ENCODE results near the gene TH.

The TH gene

DNA sequence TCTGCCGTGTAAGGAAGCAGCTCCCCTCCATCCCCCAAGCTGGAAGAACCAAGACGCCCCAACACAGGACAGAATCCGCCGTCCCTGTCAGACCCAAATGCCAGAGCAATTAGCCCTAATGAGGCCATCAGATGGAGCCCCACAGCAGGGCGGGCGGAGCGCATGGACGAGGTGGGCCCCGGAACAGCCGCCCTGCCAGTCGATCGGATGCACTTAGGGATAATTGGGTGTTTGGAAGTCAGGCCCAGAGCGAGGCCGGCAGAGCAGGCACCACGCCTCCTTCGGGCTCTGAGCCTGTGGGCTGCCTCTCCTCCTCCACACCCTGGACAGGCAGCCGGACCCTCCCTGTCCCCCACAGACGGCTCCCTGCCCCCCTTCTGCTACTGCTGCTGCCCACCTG is 5.5 kb upstream of the TH start:
- DNase-seq: no peak

DNA sequence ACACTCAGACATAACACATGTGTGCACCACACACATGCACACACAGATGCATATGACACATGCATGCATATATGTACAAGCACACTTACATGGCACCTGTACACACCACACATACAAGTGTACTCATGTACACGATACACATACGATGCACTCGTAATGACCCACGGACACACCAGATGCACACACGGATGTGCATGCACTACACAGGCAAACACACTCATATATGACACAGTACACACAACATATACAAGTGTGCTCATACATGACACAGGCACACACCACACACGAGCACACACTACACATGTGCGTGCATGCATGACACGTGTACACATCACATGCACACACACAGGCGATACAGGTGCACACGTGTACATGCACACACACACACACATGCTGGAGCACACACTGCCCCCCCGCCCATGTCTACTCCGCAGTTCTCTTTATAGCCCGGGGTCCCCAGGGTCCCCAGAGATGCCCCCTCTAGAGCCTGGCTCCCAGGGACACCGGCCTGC is 4.8 kb upstream of the TH start:
- no peak for DNase-seq

DNA sequence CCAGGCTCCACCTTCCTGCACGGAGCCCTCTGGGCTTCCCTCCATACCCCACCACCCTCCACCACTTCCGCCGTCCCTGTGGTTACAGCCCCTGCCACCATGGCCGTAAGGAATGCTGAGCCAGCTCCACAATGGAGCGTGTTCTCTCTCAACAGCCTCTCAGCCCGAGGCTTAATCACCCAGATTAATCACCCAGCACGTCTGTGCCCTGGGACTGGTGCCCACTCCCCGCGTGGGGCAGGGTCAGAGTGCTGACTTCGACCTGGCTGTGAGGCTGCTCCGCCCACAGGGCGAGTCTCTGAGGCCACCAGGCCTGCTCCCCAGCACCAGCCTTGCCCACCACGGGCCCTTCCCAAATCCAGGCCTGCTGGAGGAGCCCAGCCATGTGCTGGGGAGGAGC is 4.0 kb upstream of the TH start:
- no peak for DNase-seq

DNA sequence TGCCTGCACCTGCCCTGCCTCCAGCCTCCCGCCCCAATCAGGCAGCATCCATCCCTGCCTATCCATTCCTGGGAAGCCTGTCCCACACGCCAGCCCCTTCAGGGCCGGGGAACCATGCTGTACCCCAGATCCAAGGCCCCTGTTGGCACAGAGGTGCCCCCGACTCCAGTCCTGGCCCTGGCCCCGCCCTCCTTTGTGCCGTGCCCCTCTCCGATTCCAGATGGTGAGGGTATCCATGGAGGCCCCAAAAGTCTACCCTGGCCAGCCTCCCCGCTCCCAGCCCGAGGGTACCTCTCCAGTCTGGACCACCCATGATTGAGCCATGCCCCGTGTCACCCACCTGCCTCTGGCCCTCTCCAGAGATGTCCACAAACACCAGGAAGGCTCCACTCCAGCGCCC is 2.7 kb upstream of the TH start:
- no peak for DNase-seq

DNA sequence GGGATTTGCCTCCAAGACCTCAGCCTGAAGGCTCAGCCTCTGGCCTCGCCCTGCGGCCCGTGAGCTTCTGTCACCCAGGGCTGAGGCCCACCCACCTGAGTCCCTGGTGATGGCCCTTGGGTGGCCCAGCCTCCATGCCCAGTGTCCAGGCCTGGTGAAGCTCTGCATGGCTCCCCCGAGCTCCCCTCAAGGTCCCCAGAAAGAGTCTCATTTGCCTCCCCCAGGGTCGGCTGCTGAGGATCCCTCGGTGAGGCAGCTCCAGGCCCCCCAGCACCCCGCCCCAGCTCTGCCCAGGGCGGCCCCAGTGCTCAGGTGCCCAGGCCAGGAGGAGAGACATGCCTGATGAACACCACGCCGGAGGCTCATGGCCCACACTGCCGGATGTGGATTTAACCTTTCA is 2.1 kb upstream of the TH start:
- no peak for DNase-seq

DNA sequence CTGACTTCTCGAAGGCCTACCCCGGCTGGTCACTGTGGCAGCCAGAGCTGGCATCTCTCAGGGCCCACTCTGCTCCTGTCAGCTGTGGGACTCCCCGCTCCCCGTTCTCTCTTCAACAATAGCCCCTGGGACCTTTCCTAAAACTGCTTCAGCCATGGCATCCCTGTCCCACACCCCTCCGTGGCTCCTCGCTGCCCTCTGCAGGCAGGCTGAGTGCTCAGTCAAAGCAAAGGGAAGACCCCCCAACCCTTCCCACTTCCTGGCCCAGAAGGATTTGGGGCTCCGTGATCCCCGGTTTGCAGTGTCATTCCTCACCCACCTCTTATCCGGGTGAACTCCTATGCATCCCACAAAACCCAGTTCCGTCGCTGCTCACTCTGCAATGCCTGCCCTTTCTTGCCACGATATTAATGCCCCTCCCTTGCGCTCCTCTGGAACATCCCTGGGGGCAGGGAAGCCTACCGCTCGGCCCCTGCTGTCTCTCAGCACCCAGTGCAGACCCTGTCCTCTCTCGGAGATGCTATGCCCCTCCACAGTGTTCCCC is 1.6 kb upstream of the TH start:
- DNase-seq: no peak

DNA sequence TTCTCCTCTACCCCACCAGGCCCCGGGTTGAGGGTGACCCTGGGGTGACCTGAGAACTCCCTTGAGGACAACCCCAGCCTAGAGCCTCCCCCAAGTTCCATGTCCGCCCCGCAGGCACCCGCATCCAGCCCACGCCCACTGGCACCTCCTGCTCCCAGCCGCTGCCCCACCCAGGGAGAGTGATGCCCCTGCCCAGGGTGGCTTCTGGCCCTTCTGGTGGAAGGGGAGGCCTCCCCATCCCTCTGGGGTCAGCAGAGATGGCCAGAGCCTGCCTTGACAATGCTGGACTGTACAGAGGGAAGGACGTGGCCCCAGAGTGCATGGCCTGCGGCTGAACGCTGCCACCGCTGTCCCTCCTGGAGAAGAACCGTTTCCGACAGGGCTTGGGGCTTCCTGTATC is 1.1 kb upstream of the TH start:
- no peak for DNase-seq

DNA sequence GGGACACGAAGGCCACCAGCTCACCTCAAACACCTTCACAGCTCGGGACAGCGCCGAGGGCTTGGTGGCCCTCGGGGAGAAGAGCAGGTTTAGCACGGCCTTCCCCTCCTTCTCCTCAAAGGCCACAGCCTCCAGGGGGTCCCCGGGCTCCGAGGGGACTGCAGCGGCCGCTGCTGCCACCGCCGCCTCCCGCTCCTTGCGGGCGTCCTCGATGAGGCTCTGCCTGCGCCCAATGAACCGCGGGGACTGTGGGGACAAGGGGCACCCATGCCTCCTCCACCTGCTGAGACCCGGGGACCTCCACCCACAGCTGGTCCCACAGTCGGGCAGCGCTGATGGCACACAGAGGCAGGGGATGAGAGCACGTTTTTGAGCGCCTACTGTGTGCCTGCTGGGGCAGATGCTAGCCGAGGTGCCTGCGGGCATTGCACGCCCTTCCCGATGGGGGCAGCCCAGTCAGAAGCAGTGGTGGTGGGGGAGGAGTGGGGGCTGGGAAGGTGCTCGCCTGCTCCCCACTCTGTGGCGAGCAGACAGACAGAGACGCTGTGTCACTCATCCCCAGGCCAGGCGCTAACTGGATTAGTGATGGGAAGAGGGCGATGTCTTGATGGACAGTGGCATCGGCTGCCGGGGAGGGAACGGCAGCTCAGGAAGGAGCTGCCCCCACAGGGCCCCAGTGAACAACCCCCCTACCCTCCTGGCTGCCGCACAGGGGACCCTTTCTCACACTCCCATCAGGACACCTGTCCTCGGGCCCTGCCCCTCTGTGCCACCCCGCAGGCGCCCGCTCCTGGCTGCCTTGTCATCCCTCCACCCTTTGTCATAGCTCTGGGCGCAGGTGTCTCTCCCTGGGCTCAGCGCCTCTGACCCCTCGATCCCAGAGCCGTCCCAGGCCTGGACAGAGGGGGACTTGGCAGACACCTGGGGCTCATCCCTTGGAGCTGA is 1.7 kb downstream of the TH start:
- DNase-seq: no peak

DNA sequence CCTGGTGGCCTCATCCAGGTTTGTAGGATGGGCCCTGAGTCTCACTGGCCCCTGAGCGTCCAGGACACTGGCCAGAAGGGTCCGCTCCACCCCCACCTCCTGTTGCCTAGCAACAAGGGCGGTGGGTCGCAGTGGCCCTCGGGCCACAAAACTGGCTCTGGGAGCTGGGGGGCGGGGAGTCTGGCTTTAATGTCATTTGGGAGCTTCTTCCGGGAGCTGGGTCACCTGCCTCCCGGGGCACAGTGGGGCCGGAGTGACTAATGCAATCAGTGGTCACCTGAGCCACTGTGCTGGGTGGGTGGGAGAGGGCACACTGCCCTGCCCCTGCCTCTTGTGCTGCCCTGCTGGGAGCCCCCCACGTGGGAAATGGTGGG is 2.6 kb downstream of the TH start:
- DNase-seq: no peak

DNA sequence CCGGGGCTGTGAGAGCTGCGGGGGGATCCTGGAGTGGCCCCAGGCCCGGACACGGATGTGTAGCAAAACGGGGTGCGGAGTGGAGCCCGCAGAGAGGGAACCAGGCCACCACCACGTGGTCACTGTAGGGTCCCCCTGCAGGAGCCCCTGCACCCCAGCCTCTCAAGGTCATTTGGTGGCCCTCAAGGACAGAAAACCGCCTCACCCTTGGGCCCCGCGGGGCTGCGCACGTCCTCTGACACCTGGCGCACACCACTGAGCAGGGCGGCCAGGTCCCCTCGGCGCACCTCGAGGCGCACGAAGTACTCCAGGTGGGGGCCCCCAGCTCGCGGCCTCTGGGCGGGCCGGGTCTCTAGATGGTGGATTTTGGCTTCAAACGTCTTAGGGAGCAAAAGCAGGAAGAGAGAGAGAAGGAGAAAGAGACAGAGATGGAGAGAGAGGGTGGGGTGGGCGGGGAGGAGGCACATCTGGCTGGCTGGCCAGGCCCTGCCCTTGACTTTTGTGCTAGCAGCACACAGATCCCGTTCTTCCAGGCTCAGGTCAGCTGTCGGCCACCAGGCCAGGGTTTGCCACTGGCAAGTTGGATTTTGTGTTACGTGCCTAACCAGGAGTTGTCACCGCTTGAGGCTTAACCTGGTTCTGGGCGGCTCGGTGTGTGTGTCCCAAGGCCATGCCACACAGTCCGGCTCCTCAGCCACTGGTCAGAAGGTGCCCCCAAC is 3.2 kb downstream of the TH start:
- DNase-seq: no peak

DNA sequence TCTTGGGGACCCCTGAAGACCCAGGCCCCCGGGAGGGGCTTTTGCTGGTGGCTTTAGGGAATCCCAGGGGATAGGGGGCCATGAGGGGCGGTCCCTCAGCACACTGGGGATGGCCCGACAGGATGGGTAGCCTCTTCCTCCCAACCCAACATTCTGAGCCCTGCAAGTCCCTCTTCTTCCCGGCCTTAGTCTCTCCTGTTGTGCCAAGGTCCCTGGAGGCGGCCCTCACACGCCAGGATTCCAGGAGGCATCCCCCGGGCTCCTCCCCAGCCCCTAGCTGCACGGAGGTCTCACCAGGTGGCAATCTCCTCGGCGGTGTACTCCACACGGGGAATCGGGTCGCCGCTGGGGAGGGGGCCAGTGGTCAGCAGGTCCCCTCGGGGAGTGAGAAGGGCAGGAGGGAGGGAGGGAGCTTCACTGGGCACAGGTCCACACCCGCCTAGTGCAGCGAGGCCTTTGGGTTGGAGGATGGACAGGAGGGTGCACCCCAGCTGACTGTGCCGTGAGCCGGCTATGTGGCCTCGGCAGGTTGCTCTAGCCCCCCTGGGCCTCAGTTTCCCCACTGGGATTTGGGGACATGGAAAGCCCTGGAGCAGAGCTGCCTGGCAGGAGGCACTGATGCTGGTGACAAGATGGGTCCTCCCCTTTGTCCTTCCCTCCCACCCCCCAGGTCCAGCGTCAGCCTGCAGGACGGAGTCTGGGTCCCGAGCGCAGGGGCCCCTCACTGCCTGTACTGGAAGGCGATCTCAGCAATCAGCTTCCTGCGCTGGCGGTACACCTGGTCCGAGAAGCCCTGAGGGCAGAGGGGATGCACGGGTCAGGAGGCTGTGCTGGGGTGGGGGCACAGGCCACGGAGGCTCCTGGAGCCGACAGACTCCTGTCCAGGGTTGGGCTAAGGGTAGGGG is 4.2 kb downstream of the TH start:
- no peak for DNase-seq

DNA sequence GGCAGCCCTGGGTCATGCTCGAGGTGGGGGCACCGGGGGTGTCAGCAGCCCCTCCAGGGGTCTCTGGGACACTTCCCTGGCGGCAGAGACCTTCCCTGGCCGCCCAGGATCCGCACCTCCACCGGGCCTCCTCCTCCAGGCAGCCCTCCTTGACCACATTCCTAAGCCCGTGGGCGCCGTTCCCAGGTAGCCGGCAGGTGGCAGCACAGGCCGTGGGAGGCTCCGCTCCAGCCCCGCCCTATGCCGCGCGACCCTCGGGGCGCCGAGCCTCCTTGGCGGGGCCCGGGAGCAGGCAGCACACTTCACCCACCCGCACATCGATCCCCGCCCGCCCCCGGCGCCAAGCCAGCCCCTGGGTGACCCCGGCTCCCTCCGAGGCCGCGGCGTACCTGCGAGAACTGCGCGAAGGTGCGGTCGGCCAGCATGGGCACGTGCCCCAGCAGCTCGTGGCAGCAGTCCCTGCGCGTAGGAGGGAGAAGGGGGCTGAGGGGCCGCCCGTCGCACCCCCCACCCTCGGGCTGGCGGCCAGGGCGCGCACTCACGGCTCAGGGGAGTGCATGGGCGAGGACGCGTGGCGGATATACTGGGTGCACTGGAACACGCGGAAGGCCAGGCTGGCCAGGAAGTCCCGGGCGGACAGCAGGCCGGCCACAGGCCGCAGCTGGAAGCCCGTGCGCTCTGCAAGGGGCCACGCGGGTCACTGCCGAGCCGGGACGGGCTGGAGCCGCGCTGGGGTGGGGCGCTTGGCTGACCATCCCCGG is 5.3 kb downstream of the TH start:
- peak in 3 of 5 experiments; percentile 14 to 27 (median 22) for DNase-seq

DNA sequence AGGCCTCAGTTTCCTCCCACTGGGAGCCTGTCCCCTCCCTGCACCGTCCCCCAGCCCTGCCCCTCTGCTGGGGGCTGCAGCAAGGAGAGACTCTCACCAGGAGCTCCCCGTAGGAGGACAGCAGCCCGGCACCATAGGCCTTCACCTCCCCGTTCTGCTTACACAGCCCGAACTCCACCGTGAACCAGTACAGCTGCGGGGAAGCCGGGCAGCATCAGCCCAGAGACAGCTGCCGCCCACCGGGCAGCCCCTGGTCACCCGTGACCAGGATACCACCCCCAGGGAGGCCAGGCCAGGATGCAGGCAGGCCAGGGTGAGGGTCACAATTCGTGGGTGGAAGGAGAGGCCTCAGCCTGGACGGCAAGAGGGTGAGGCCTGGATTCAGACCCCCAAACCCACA is 6.0 kb downstream of the TH start:
- no peak for DNase-seq

DNA sequence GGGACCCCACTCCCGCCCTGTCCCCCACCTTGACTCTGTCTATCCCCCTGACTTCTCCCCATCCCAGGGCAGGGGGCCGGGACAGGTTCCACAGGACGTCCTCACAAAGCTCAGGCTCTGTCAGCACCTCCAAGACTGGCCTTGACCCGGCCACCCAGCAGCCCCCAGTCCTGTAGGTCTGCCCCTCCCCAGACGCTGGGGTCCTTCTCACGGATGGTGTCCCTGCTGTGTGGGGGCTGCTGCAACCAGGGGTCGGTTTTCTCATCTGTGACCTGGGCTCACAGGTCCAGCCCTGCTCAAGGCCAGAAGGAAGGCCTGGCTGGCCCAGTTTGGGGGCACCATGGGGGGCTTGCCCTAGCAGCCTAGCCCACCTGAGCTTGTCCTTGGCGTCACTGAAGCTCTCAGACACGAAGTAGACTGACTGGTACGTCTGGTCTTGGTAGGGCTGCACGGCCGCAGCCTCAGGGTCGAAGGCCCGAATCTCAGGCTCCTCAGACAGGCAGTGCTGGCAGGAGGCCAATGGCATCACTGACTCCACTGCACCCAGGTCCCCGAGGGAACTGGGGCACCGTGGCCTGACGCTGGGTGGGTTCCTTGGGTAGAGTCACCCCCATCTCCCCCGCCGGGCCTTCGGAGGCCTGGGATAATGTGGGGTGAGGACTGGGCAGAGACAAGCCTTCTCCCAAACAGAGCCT is 6.6 kb downstream of the TH start:
- DNase-seq: no peak

DNA sequence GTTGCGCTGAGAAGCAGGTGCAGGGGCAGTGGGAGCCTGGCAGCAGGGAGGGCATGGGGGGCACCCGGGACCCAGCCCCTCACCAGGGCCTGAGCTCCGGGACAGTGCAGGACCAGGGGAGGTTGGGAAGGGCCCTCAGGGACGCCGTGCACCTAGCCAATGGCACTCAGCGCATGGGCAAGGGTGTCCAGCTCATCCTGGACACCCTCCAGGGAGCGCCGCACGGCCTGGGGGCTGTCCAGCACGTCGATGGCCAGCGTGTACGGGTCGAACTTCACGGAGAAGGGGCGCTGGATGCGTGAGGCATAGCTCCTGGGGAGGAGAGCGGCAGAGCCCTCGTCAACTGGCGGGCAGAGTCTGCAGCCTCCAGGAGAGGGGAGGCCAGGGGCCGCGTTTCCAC is 7.5 kb downstream of the TH start:
- DNase-seq: no peak

DNA sequence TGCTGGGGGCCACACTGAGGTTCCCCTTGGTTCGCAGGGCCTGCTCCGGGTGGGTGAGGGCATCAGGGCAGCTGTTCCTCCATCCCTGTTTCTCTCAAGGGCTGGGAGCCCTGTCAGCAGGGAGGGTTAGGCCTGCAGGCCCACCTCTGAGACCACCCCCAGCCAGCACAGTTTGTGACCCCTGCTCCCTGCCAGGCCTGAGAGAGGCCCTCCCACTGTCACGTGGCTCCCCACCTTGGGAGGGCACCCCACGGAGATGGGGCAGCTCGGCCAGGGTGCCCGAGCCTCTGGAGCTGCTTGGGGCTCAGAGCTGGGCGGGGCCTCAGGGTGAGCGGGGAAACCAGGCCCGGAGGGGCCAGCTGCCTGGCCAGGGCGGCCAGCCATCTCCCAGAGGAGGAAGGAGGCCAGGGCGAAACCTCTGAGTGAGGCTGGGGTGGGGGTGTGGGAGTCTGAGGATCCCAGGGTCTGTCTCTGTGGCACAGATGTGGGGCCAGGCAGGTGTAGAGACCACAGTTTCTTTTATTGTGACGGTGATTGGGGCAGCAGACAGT is 8.1 kb downstream of the TH start:
- DNase-seq: no peak

DNA sequence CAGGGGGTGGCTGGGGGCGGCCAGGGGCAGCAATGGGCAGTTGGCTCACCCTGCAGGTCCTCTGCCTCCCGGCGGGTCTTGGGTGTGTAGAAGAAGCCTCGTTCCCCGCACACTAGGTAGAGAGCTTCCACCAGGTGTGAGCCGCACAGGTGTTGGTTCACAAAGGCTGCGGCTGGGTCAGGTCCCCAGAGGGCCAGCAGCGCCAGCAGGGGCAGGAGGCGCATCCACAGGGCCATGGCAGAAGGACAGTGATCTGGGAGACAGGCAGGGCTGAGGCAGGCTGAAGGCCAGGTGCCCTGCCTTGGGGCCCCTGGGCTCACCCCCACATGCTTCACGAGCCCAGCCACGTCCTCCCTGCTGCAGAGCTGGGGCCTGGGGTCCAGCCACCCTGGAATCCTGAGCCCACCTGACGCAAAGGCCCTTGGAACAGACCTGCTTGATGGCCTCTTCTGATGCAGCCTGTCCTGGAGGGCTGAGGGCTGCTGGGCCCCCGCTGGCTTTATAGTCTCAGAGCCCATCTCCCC is 10.8 kb downstream of the TH start, which contains the start of gene INS:
INS (minus strand) TSS at position 474 of the 524 bp plus-strand sequence; CDS start at position 236, 238 bp downstream.
- no peak for DNase-seq

DNA sequence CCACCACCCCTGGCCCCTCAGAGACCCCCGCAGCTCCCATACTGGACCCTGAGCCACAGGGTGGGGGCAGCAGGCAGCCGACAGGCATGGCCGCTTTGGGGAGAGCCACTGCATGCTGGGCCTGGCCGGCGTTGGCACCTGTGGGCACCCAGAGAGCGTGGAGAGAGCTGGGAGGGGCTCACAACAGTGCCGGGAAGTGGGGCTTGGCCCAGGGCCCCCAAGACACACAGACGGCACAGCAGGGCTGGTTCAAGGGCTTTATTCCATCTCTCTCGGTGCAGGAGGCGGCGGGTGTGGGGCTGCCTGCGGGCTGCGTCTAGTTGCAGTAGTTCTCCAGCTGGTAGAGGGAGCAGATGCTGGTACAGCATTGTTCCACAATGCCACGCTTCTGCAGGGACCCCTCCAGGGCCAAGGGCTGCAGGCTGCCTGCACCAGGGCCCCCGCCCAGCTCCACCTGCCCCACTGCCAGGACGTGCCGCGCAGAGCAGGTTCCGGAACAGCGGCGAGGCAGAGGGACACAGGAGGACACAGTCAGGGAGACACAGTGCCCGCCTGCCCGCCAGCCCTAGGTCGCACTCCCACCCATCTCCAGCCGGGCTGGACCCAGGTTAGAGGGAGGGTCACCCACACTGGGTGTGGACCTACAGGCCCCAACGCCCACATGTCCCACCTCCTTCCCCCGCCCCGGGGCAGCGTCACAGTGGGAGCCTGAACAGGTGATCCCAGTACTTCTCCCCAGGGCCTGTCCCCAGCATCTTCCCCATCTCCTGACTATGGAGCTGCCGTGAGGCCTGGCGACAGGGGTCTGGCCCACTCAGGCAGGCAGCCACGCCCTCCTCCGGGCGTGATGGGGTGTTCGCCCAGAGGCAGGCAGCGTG is 11.8 kb downstream of the TH start:
- no peak for DNase-seq

DNA sequence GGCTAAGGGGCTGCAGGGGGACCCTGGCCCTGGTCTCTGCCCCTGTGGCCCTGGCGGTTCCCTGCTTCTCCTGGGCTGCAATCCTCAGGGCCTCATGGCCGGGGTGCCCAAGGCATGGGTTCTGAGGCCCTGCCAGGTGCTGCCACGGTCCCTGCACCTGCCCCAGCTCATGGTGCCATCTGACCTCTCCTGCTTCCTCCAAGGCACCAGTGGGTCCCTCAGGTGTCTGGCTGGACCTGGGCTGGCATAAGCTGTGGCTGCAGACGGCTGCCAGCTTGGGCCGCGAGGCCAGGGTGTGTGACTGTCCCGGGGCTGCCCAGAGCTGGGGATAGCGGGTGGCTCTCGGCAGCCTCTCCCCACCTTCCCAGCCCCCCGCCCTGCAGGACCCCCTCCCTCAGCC is 12.6 kb downstream of the TH start:
- DNase-seq: no peak

Measured in T-helper 2 cell (primary cell).